HepG2 (cell line): Measurements from ENCODE around the gene STAT5A. TPM values are rescaled to one million over a fixed set of nuclear protein-coding genes. Genes with fewer than 3 reads are reported as not detected.

Experiments used
- CBX2 ChIP-seq, 2 experiments: fragments of 200-600 bp in 1 of 2; sonication (generic); formaldehyde crosslinking in 1 of 2; IDR thresholded peaks; 2 replicates each; pipeline versions ENCODE4 v1.7.0 to v1.8.1; 2018 to 2022; ENCODE audit warnings: low read depth in 2 of 2, low read length in 1 of 2, mild to moderate bottlenecking in 1 of 2, missing genetic modification reagents in 1 of 2
- ETV6 ChIP-seq: sonication (generic); formaldehyde crosslinking; conservative IDR thresholded peaks from 2 replicates; pipeline ENCODE4 v1.4.0; 2020; ENCODE audit warnings: missing genetic modification reagents
- IKZF1 ChIP-seq: fragments of 450-650 bp; IDR thresholded peaks from 2 replicates; pipeline ENCODE4 v1.7.1; 2016
- KLF9 ChIP-seq: IDR thresholded peaks from 2 replicates; pipeline ENCODE4 v1.6.1; 2016; ENCODE audit warnings: low read depth
- MYNN ChIP-seq: sonication (generic); formaldehyde crosslinking; IDR thresholded peaks from 2 replicates; pipeline ENCODE4 v1.4.0; 2020; ENCODE audit warnings: mild to moderate bottlenecking, low read depth, missing genetic modification reagents
- NBN ChIP-seq: fragments of 450-650 bp; conservative IDR thresholded peaks from 2 replicates; pipeline ENCODE4 v1.6.1; 2017
- NRL ChIP-seq: sonication (generic); formaldehyde crosslinking; IDR thresholded peaks from 2 replicates; pipeline ENCODE4 v1.5.0; 2020; ENCODE audit warnings: missing genetic modification reagents, mild to moderate bottlenecking, moderate library complexity, borderline replicate concordance
- ZEB1 ChIP-seq: IDR thresholded peaks from 2 replicates; pipeline ENCODE4 v1.6.1; 2012; ENCODE audit warnings: mild to moderate bottlenecking, low read depth, inconsistent platforms; ENCODE audit not compliant: insufficient replicate concordance
- ZKSCAN1 ChIP-seq: fragments of 150-350 bp; IDR thresholded peaks from 2 replicates; pipeline ENCODE4 v1.6.1; 2014; ENCODE audit warnings: low read length
- ZNF232 ChIP-seq: sonication (generic); formaldehyde crosslinking; IDR thresholded peaks from 2 replicates; pipeline ENCODE4 v1.4.0; 2020; ENCODE audit warnings: missing genetic modification reagents, borderline replicate concordance
- ZNF484 ChIP-seq: sonication (generic); formaldehyde crosslinking; IDR thresholded peaks from 2 replicates; pipeline ENCODE4 v1.5.1; 2020; ENCODE audit warnings: mild to moderate bottlenecking, low read depth, missing genetic modification reagents, borderline replicate concordance
- ZNF501 ChIP-seq: sonication (generic); formaldehyde crosslinking; IDR thresholded peaks from 2 replicates; pipeline ENCODE4 v1.5.1; 2020; ENCODE audit warnings: mild to moderate bottlenecking, moderate library complexity, missing genetic modification reagents
- ZNF616 ChIP-seq: sonication (generic); formaldehyde crosslinking; IDR thresholded peaks from 2 replicates; pipeline ENCODE4 v1.5.0; 2020; ENCODE audit warnings: low read depth, mild to moderate bottlenecking, missing genetic modification reagents
- polyA plus RNA-seq, 8 experiments: library from polyadenylated mRNA; depleted of rRNA in 3 of 8; stranded (reverse) in 7 of 8; unstranded in 1 of 8; fragments of >200 nt; fragmentation: Illumina TruSeq in 4 of 8; extraction: Trizol in 4 of 8; gene quantifications; 2 replicates each; pipeline versions ENCODE4 v1.2.1 to v1.2.3, GENCODE V29; 2011 to 2016; ENCODE audit warnings: low read depth in 4 of 8, missing spikeins in 1 of 8, mixed read lengths in 1 of 8; ENCODE audit not compliant: insufficient read depth in 1 of 8
- total RNA-seq, 5 experiments: library from RNA; depleted of rRNA; stranded (reverse); fragments of >200 nt; fragmentation: Illumina TruSeq; extraction: Trizol; gene quantifications; 2 replicates each; pipeline ENCODE4 v1.2.3, GENCODE V29; 2016; ENCODE audit warnings: low read depth in 1 of 5
- TF ChIP-seq, protein P1 (sequence below): sonication (generic); formaldehyde crosslinking; conservative IDR thresholded peaks from 2 replicates; pipeline ENCODE4 v1.4.0; 2020; ENCODE audit warnings: missing genetic modification reagents
- TF ChIP-seq, protein P2 (sequence below): IDR thresholded peaks from 2 replicates; pipeline ENCODE4 v1.6.1; 2018; ENCODE audit warnings: missing genetic modification reagents
- TF ChIP-seq, protein P3 (sequence below): sonication (generic); formaldehyde crosslinking; IDR thresholded peaks from 2 replicates; pipeline ENCODE4 v1.5.1; 2020; ENCODE audit warnings: mild to moderate bottlenecking, missing genetic modification reagents
- TF ChIP-seq, protein P4 (sequence below): fragments of 450-650 bp; IDR thresholded peaks from 2 replicates; pipeline ENCODE4 v1.6.1; 2017; ENCODE audit warnings: mild to moderate bottlenecking
- TF ChIP-seq, protein P5 (sequence below): sonication (generic); formaldehyde crosslinking; IDR thresholded peaks from 2 replicates; pipeline ENCODE4 v1.8.1; 2023; ENCODE audit warnings: mild to moderate bottlenecking, inconsistent platforms, moderate library complexity, missing genetic modification reagents, borderline replicate concordance

Gene STAT5A
- total and polyA plus RNA-seq, 2 of the 13 experiments (the other 11 are each of a cell fraction or from before 2014, with no cell fraction given), result 1.4 to 4.1 TPM

DNA sequence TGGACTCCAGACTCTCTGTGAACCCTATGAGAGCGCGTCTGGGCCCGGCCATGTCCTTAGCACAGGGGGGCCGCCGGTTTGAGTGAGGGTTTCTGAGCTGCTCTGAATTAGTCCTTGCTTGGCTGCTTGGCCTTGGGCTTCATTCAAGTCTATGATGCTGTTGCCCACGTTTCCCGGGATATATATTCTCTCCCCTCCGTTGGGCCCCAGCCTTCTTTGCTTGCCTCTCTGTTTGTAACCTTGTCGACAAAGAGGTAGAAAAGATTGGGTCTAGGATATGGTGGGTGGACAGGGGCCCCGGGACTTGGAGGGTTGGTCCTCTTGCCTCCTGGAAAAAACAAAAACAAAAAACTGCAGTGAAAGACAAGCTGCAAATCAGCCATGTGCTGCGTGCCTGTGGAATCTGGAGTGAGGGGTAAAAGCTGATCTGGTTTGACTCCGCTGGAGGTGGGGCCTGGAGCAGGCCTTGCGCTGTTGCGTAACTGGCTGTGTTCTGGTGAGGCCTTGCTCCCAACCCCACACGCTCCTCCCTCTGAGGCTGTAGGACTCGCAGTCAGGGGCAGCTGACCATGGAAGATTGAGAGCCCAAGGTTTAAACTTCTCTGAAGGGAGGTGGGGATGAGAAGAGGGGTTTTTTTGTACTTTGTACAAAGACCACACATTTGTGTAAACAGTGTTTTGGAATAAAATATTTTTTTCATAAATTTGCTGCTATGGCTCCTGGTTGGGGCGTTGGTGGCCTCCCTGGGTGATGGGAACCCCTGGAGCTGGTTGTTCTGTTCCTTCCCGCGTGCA is 23.1 kb downstream of the STAT5A start (continued):
- TF ChIP-seq, protein P1, sequence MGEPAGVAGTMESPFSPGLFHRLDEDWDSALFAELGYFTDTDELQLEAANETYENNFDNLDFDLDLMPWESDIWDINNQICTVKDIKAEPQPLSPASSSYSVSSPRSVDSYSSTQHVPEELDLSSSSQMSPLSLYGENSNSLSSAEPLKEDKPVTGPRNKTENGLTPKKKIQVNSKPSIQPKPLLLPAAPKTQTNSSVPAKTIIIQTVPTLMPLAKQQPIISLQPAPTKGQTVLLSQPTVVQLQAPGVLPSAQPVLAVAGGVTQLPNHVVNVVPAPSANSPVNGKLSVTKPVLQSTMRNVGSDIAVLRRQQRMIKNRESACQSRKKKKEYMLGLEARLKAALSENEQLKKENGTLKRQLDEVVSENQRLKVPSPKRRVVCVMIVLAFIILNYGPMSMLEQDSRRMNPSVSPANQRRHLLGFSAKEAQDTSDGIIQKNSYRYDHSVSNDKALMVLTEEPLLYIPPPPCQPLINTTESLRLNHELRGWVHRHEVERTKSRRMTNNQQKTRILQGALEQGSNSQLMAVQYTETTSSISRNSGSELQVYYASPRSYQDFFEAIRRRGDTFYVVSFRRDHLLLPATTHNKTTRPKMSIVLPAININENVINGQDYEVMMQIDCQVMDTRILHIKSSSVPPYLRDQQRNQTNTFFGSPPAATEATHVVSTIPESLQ (CRISPR knock-in tag), result 0 out of 2 replicates have a peak, but pooled peaks have one; percentile 56
- no peak for TF ChIP-seq IKZF1
- TF ChIP-seq, protein P2, sequence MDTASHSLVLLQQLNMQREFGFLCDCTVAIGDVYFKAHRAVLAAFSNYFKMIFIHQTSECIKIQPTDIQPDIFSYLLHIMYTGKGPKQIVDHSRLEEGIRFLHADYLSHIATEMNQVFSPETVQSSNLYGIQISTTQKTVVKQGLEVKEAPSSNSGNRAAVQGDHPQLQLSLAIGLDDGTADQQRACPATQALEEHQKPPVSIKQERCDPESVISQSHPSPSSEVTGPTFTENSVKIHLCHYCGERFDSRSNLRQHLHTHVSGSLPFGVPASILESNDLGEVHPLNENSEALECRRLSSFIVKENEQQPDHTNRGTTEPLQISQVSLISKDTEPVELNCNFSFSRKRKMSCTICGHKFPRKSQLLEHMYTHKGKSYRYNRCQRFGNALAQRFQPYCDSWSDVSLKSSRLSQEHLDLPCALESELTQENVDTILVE (CRISPR knock-in tag), result peak; percentile 76
- TF ChIP-seq, protein P3, sequence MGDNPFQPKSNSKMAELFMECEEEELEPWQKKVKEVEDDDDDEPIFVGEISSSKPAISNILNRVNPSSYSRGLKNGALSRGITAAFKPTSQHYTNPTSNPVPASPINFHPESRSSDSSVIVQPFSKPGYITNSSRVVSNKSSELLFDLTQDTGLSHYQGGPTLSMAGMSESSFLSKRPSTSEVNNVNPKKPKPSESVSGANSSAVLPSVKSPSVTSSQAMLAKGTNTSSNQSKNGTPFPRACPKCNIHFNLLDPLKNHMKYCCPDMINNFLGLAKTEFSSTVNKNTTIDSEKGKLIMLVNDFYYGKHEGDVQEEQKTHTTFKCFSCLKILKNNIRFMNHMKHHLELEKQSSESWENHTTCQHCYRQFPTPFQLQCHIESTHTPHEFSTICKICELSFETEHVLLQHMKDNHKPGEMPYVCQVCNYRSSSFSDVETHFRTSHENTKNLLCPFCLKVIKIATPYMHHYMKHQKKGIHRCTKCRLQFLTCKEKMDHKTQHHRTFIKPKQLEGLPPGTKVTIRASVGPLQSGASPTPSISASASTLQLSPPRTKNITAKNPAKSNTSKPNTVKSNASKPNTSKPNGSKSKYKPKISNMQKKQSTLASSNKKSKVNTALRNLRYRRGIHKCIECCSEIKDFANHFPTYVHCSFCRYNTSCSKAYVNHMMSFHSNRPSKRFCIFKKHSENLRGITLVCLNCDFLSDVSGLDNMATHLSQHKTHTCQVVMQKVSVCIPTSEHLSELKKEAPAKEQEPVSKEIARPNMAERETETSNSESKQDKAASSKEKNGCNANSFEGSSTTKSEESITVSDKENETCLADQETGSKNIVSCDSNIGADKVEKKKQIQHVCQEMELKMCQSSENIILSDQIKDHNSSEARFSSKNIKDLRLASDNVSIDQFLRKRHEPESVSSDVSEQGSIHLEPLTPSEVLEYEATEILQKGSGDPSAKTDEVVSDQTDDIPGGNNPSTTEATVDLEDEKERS (CRISPR knock-in tag), result no peak
- no peak for TF ChIP-seq NBN
- TF ChIP-seq ZNF501 (CRISPR knock-in tag), result no peak; the same call in 1 of the 2 replicates
- TF ChIP-seq ZKSCAN1, result no peak
- TF ChIP-seq, protein P4, sequence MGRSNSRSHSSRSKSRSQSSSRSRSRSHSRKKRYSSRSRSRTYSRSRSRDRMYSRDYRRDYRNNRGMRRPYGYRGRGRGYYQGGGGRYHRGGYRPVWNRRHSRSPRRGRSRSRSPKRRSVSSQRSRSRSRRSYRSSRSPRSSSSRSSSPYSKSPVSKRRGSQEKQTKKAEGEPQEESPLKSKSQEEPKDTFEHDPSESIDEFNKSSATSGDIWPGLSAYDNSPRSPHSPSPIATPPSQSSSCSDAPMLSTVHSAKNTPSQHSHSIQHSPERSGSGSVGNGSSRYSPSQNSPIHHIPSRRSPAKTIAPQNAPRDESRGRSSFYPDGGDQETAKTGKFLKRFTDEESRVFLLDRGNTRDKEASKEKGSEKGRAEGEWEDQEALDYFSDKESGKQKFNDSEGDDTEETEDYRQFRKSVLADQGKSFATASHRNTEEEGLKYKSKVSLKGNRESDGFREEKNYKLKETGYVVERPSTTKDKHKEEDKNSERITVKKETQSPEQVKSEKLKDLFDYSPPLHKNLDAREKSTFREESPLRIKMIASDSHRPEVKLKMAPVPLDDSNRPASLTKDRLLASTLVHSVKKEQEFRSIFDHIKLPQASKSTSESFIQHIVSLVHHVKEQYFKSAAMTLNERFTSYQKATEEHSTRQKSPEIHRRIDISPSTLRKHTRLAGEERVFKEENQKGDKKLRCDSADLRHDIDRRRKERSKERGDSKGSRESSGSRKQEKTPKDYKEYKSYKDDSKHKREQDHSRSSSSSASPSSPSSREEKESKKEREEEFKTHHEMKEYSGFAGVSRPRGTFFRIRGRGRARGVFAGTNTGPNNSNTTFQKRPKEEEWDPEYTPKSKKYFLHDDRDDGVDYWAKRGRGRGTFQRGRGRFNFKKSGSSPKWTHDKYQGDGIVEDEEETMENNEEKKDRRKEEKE, result no peak
- TF ChIP-seq NRL, result no peak
- no peak for TF ChIP-seq ZNF484
- 0 out of 2 replicates have a peak, but pooled peaks have one; percentile 69 for TF ChIP-seq MYNN (CRISPR knock-in tag)
- peak; percentile 58; the same call in 1 of the 2 replicates for TF ChIP-seq ZNF232
- no peak for TF ChIP-seq CBX2 (IDR thresholded peaks at IDR 0.05; ENCODE audit: low read depth, low read length)
- TF ChIP-seq CBX2 (CRISPR knock-in tag; IDR thresholded peaks at IDR 0.05; ENCODE audit: low read depth), result no peak
- 0 out of 2 replicates have a peak, but pooled peaks have one; percentile 40 for TF ChIP-seq ZNF616
- TF ChIP-seq KLF9 (CRISPR knock-in tag), result 0 out of 2 replicates have a peak, but pooled peaks have one; percentile 80
- TF ChIP-seq, protein P5, sequence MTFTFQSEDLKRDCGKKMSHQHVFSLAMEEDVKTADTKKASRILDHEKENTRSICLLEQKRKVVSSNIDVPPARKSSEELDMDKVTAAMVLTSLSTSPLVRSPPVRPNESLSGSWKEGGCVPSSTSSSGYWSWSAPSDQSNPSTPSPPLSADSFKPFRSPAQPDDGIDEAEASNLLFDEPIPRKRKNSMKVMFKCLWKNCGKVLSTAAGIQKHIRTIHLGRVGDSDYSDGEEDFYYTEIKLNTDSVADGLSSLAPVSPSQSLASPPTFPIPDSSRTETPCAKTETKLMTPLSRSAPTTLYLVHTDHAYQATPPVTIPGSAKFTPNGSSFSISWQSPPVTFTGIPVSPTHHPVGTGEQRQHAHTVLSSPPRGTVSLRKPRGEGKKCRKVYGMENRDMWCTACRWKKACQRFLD (CRISPR knock-in tag), result 0 out of 2 replicates have a peak, but pooled peaks have one; percentile 39
- no peak for TF ChIP-seq ZEB1
- TF ChIP-seq ETV6 (CRISPR knock-in tag), result no peak; the same call in 1 of the 2 replicates
